HEK293 (cell line): ENCODE results near the gene KCNJ6.

Experiments
- CTCF ChIA-PET: fragments of 350-600 bp; formaldehyde crosslinking; extraction: SDS; loops from one replicate; lab custom pipeline; 2021; ENCODE audit warnings: antibody characterized with exemption; lab: Yijun Ruan, JAX
- POLR2A ChIA-PET: fragments of 300-600 bp; formaldehyde crosslinking; extraction: SDS; loops from one replicate; lab custom pipeline; 2020; ENCODE audit warnings: antibody characterized with exemption, inconsistent platforms; lab: Yijun Ruan, JAX
- H3K27ac ChIP-seq: fragments of 200-500 bp; sonication (Bioruptor generic); 2 replicates; pipeline ENCODE4 v1.5.1; 2014; ENCODE audit warnings: low read depth, low read length, control low read depth, inconsistent platforms; ENCODE audit errors: extremely low read depth
- H3K36me3 ChIP-seq, 2 experiments: fragments of 200-500 bp in 1 of 2; sonication (Bioruptor generic) in 1 of 2; 1 replicate in 1 of 2; 2 replicates in 1 of 2; pipeline ENCODE4 v1.5.1; 2014 to 2017; ENCODE audit warnings: inconsistent platforms in 2 of 2, low read length in 2 of 2; ENCODE audit not compliant: control insufficient read depth in 2 of 2, insufficient read depth in 1 of 2
- H3K4me1 ChIP-seq: fragments of 200-500 bp; sonication (Bioruptor generic); 2 replicates; pipeline ENCODE4 v1.5.1; 2014; ENCODE audit warnings: mild to moderate bottlenecking, low read length, inconsistent platforms; ENCODE audit not compliant: control insufficient read depth, insufficient read depth
- H3K4me3 ChIP-seq: 2 replicates; pipeline ENCODE4 v1.5.1; 2011; ENCODE audit warnings: low read depth, mild to moderate bottlenecking, control low read depth, low read length, moderate library complexity
- H3K9me3 ChIP-seq: fragments of 200-500 bp; sonication (Bioruptor generic); 2 replicates; pipeline ENCODE4 v1.5.1; 2014; ENCODE audit warnings: low read depth, low read length, inconsistent platforms; ENCODE audit not compliant: control insufficient read depth, insufficient read depth
- BCL11B ChIP-seq: fragments of 450-650 bp; formaldehyde crosslinking; IDR thresholded peaks from 2 replicates; pipeline ENCODE4 v1.5.1; 2016; ENCODE audit warnings: low read depth, missing biosample characterization, missing genetic modification characterization
- EGR2 ChIP-seq: fragments of 450-650 bp; formaldehyde crosslinking; IDR thresholded peaks from 2 replicates; pipeline ENCODE4 v1.5.1; 2016; ENCODE audit warnings: low read depth, missing biosample characterization, missing genetic modification characterization
- GLIS1 ChIP-seq: fragments of 450-650 bp; formaldehyde crosslinking; IDR thresholded peaks from 2 replicates; pipeline ENCODE4 v1.5.1; 2016; ENCODE audit warnings: missing biosample characterization, missing genetic modification characterization
- HIC1 ChIP-seq: fragments of 450-650 bp; formaldehyde crosslinking; IDR thresholded peaks from 2 replicates; pipeline ENCODE4 v1.5.1; 2016; ENCODE audit warnings: missing biosample characterization, missing genetic modification characterization
- ZBTB48 ChIP-seq: fragments of 450-650 bp; formaldehyde crosslinking; IDR thresholded peaks from 2 replicates; pipeline ENCODE4 v1.5.1; 2016; ENCODE audit warnings: missing biosample characterization, missing genetic modification characterization
- ZFHX2 ChIP-seq: fragments of 450-650 bp; formaldehyde crosslinking; conservative IDR thresholded peaks from 2 replicates; pipeline ENCODE4 v1.5.1; 2016; ENCODE audit warnings: missing biosample characterization, missing genetic modification characterization
- ZNF311 ChIP-seq: fragments of 450-650 bp; formaldehyde crosslinking; IDR thresholded peaks from 2 replicates; pipeline ENCODE4 v1.5.1; 2017; ENCODE audit warnings: missing biosample characterization, missing genetic modification characterization, borderline replicate concordance
- ZNF398 ChIP-seq: fragments of 450-650 bp; formaldehyde crosslinking; IDR thresholded peaks from 2 replicates; pipeline ENCODE4 v1.5.1; 2017; ENCODE audit warnings: missing biosample characterization, missing genetic modification characterization
- ZNF521 ChIP-seq: fragments of 450-650 bp; formaldehyde crosslinking; IDR thresholded peaks from 2 replicates; pipeline ENCODE4 v1.5.1; 2017; ENCODE audit warnings: missing biosample characterization, mild to moderate bottlenecking, missing genetic modification characterization
- ZNF629 ChIP-seq: fragments of 450-650 bp; formaldehyde crosslinking; IDR thresholded peaks from 2 replicates; pipeline ENCODE4 v1.5.1; 2017; ENCODE audit warnings: missing biosample characterization, missing genetic modification characterization
- ZNF645 ChIP-seq: fragments of 450-650 bp; formaldehyde crosslinking; IDR thresholded peaks from 2 replicates; pipeline ENCODE4; 2016; ENCODE audit warnings: missing biosample characterization, missing genetic modification characterization
- ZNF692 ChIP-seq: fragments of 450-650 bp; formaldehyde crosslinking; IDR thresholded peaks from 2 replicates; pipeline ENCODE4 v1.5.1; 2016; ENCODE audit warnings: missing biosample characterization, missing genetic modification characterization
- ZNF768 ChIP-seq: fragments of 450-650 bp; formaldehyde crosslinking; IDR thresholded peaks from 2 replicates; pipeline ENCODE4 v1.5.1; 2018; ENCODE audit warnings: missing biosample characterization, mild to moderate bottlenecking, missing genetic modification characterization
- ZNF777 ChIP-seq: fragments of 450-650 bp; formaldehyde crosslinking; IDR thresholded peaks from 2 replicates; pipeline ENCODE4 v1.5.1; 2017; ENCODE audit warnings: missing biosample characterization, missing genetic modification characterization, borderline replicate concordance
- ZSCAN30 ChIP-seq: fragments of 450-650 bp; IDR thresholded peaks from 2 replicates; pipeline ENCODE4 v1.5.1; 2018; ENCODE audit warnings: missing biosample characterization, mild to moderate bottlenecking, missing genetic modification characterization, moderate library complexity
- ZXDB ChIP-seq: fragments of 450-650 bp; formaldehyde crosslinking; IDR thresholded peaks from 2 replicates; pipeline ENCODE4 v1.5.1; 2016; ENCODE audit warnings: missing biosample characterization, missing genetic modification characterization
- TF ChIP-seq, protein P1 (sequence below): fragments of 450-650 bp; formaldehyde crosslinking; IDR thresholded peaks from 2 replicates; pipeline ENCODE4 v1.5.1; 2016; ENCODE audit warnings: missing biosample characterization, missing genetic modification characterization

Gene KCNJ6

GRCh38 chr21:37751268-37751975, 164.8 kb downstream of the KCNJ6 start:
- no peak for TF ChIP-seq ZNF645 (tag by site-specific recombination)
- ChIA-PET CTCF (interaction anchor here (0.6 to 1.5 kb wide), 3 partner anchors 13 to 76 kb away, joined by 4 read pairs; no protein-coding TSS in a partner anchor), POLR2A (no interaction called here)
- no peak overlapping the region for H3K27ac ChIP-seq
- H3K4me3 ChIP-seq, result no peak overlapping the region
- H3K36me3 ChIP-seq, result no peaks in the 10 kb centered on the region
- H3K9me3 ChIP-seq, result no peaks in the 10 kb centered on the region; the same call in 1 of the 2 replicates
- no peaks in the 10 kb centered on the region for H3K4me1 ChIP-seq

DNA sequence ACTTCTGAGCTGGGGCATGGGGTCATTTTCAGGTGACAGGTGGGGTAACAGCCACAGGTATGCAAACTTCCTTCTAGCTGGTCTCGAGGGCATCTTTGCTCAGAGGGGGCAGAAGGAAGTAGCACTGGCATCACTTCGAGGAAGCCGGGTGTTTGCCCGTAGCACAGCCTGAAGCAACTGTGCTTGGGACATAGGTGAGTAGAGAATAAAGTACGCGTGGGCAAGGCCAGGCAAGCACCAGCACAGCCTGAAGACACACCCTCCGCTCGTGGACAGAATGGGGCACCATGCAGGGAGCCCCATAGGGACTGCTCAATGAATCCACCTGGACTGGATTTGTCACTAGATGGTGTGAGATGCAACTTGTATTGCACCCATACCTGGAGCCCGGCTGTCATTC, 167.1 kb downstream of the KCNJ6 start:
- CTCF ChIA-PET, result interaction anchor here (0.6 to 1.7 kb wide), 4 partner anchors 37 to 594 kb away, joined by 3 to 8 read pairs (median 4); no protein-coding TSS in a partner anchor
- TF ChIP-seq HIC1 (tag by site-specific recombination), result no peak
- TF ChIP-seq ZSCAN30, result no peak
- no peak for TF ChIP-seq GLIS1 (tag by site-specific recombination)
- no peak for TF ChIP-seq ZNF398 (tag by site-specific recombination)
- TF ChIP-seq, protein P1, sequence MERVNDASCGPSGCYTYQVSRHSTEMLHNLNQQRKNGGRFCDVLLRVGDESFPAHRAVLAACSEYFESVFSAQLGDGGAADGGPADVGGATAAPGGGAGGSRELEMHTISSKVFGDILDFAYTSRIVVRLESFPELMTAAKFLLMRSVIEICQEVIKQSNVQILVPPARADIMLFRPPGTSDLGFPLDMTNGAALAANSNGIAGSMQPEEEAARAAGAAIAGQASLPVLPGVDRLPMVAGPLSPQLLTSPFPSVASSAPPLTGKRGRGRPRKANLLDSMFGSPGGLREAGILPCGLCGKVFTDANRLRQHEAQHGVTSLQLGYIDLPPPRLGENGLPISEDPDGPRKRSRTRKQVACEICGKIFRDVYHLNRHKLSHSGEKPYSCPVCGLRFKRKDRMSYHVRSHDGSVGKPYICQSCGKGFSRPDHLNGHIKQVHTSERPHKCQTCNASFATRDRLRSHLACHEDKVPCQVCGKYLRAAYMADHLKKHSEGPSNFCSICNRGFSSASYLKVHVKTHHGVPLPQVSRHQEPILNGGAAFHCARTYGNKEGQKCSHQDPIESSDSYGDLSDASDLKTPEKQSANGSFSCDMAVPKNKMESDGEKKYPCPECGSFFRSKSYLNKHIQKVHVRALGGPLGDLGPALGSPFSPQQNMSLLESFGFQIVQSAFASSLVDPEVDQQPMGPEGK (tag by site-specific recombination), result no peak
- TF ChIP-seq ZNF311, result no peak
- TF ChIP-seq ZNF629, result no peak
- TF ChIP-seq ZBTB48 (tag by site-specific recombination), result no peak
- TF ChIP-seq ZXDB, result no peak
- no peak for TF ChIP-seq ZFHX2
- TF ChIP-seq ZNF521 (tag by site-specific recombination), result no peak
- no peak for TF ChIP-seq ZNF692 (tag by site-specific recombination)
- no peak for TF ChIP-seq BCL11B
- no peak for TF ChIP-seq ZNF777 (tag by site-specific recombination)
- TF ChIP-seq ZNF768 (tag by site-specific recombination), result no peak
- no peak for TF ChIP-seq EGR2 (tag by site-specific recombination)
- H3K9me3 ChIP-seq, result no peaks in the 10 kb centered on the region; the same call in 1 of the 2 replicates
- H3K36me3 ChIP-seq, result no peaks in the 10 kb centered on the region
- POLR2A ChIA-PET, result no interaction called here
- no peaks in the 10 kb centered on the region for H3K4me1 ChIP-seq
- H3K4me3 ChIP-seq, result no peak overlapping the region
- H3K27ac ChIP-seq, result no peak overlapping the region
